T-cell (primary cell): ENCODE data around the gene HIGD1A. TPM values are rescaled to one million over a fixed set of nuclear protein-coding genes. Genes with fewer than 3 reads are reported as not detected.

ENCODE experiments used
- ATAC-seq, 4 experiments: fragments of 200-7000 bp in 3 of 4; fragments of 150-1000 bp in 1 of 4; cut with Tn5 transposase; replicated peaks in 1 of 4; 1 replicate in 3 of 4; 2 replicates in 1 of 4; pipeline ENCODE4 v1.10.0; 2021; ENCODE audit warnings: moderate library complexity in 3 of 4, mild to moderate bottlenecking in 2 of 4, moderate number of reproducible peaks in 1 of 4
- CTCF ChIA-PET, 2 donors: fragments of 300-600 bp; sonication (Branson Sonifier 250); formaldehyde crosslinking; loops; one replicate each; lab custom pipeline; 2022; ENCODE audit warnings: antibody characterized with exemption in 2 of 2; lab: Charles Lee
- POLR2A ChIA-PET, 2 donors: fragments of 300-600 bp; sonication (Branson Sonifier 250); formaldehyde crosslinking; loops; one replicate each; lab custom pipeline; 2022; ENCODE audit warnings: antibody characterized with exemption in 2 of 2; lab: Charles Lee
- DNase-seq, 35 experiments: peaks; one replicate each; pipeline versions ENCODE4 v3.0.0 to v3.0.0-alpha.2; 2013 to 2023
- H3K27ac ChIP-seq: one replicate; pipeline ENCODE4 v1.5.1; 2013; ENCODE audit warnings: low read length
- H3K27me3 ChIP-seq, 2 experiments: replicated peaks in 1 of 2; 1 replicate in 1 of 2; 2 replicates in 1 of 2; pipeline versions ENCODE4 v1.6.1 to v1.7.0; 2013; ENCODE audit warnings: low read length in 1 of 2, mixed read lengths in 1 of 2; ENCODE audit not compliant: control insufficient read depth in 2 of 2, insufficient read depth in 2 of 2; ENCODE audit errors: extremely low read depth in 1 of 2
- H3K36me3 ChIP-seq, 2 donors: 1 replicate in 1 of 2; 2 replicates in 1 of 2; pipeline versions ENCODE4 v1.6.1 to v1.7.0; 2013; ENCODE audit warnings: low read length in 1 of 2; ENCODE audit not compliant: control insufficient read depth in 2 of 2, insufficient read depth in 1 of 2; ENCODE audit errors: extremely low read depth in 1 of 2
- H3K4me1 ChIP-seq, 2 experiments: 1 replicate in 1 of 2; 2 replicates in 1 of 2; pipeline versions ENCODE4 v1.6.1 to v1.7.0; 2013; ENCODE audit warnings: low read length in 2 of 2, mixed read lengths in 1 of 2; ENCODE audit not compliant: insufficient read depth in 2 of 2, control insufficient read depth in 1 of 2; ENCODE audit errors: extremely low read depth in 1 of 2
- H3K4me3 ChIP-seq, 2 donors: 1 replicate in 1 of 2; 2 replicates in 1 of 2; pipeline versions ENCODE4 v1.5.1 to v1.7.0; 2013; ENCODE audit warnings: mild to moderate bottlenecking in 2 of 2, low read length in 1 of 2, moderate library complexity in 1 of 2; ENCODE audit not compliant: control insufficient read depth in 1 of 2; ENCODE audit errors: extremely low read depth in 1 of 2
- H3K9me3 ChIP-seq: 2 replicates; pipeline ENCODE4 v1.7.0; 2013
- H3K27ac Mint-ChIP-seq, 2 donors: one replicate each; pipeline ENCODE4 v1.8.0; 2020 to 2021; ENCODE audit warnings: mild to moderate bottlenecking in 2 of 2, mixed read lengths in 2 of 2
- H3K27me3 Mint-ChIP-seq, 2 donors: one replicate each; pipeline ENCODE4 v1.8.0; 2021 to 2022; ENCODE audit warnings: mixed read lengths in 2 of 2
- H3K36me3 Mint-ChIP-seq: one replicate; pipeline ENCODE4 v1.8.0; 2021; ENCODE audit warnings: mixed read lengths
- H3K4me1 Mint-ChIP-seq, 3 donors: one replicate each; pipeline ENCODE4 v1.8.0; 2020 to 2022; ENCODE audit warnings: mixed read lengths in 3 of 3, mild to moderate bottlenecking in 1 of 3
- H3K4me3 Mint-ChIP-seq, 3 donors: one replicate each; pipeline ENCODE4 v1.8.0; 2020 to 2022; ENCODE audit warnings: mild to moderate bottlenecking in 3 of 3, mixed read lengths in 3 of 3, moderate library complexity in 3 of 3
- H3K9me3 Mint-ChIP-seq, 3 donors: one replicate each; pipeline ENCODE4 v1.8.0; 2020 to 2022; ENCODE audit warnings: mixed read lengths in 3 of 3
- WGBS: methylation state at CpG from one replicate; pipeline ENCODE4 v1.1.5; 2013; ENCODE audit warnings: missing lambda C conversion rate; ENCODE audit not compliant: insufficient coverage; 5-methylcytosine and 5-hydroxymethylcytosine counted together
- total RNA-seq, 35 experiments: library from RNA in 6 of 35; stranded (reverse) in 6 of 35; fragments of 120-200 nt in 1 of 35; gene quantifications; one replicate each; pipeline versions ENCODE4 v1.2.1 to v1.2.4 and lab custom pipeline; 2013 to 2026

HIGD1A gene
- total RNA-seq, 5 donors from 2014 or later (not counting 1 experiment from before 2014, with no cell fraction given), result 17.3 to 27.8 (median 24.3) TPM

GRCh38 chr3:42849017-42849416 lies 44.7 kb upstream of the HIGD1A start:
- no peaks in the 10 kb centered on the region for H3K36me3 Mint-ChIP-seq
- Histone ChIP-seq H3K27me3 (peaks cover 0 to 3% of the 10 kb centered on the region in 2 experiments), H3K27ac (no peak overlapping the region), H3K4me1 (peaks cover 6 to 10% of the 10 kb centered on the region in 2 experiments), H3K9me3 (no peaks in the 10 kb centered on the region), H3K36me3 (no peaks in the 10 kb centered on the region), H3K4me3 (no peak overlapping the region)
- 89% methylated on average over 3 of the region's 7 CpGs for WGBS
- H3K9me3 Mint-ChIP-seq, result no peaks in the 10 kb centered on the region
- peaks cover 13 to 14% (median 14%) of the 10 kb centered on the region in 3 donors for H3K4me1 Mint-ChIP-seq
- CTCF ChIA-PET, result no interaction called here
- peaks cover 2 to 4% of the 10 kb centered on the region in 2 donors for H3K27me3 Mint-ChIP-seq
- no peak overlapping the region for H3K4me3 Mint-ChIP-seq
- DNase-seq, result no peak
- no peak for ATAC-seq
- POLR2A ChIA-PET, result no interaction called here
- H3K27ac Mint-ChIP-seq, result no peak overlapping the region

- no peak overlapping the region for H3K27ac ChIP-seq
- H3K9me3 ChIP-seq, result no peaks in the 10 kb centered on the region
- CTCF ChIA-PET, result no interaction called here
- Mint-ChIP-seq H3K27ac (no peak overlapping the region), H3K4me1 (peaks cover 13 to 14% (median 14%) of the 10 kb centered on the region in 3 donors), H3K36me3 (no peaks in the 10 kb centered on the region), H3K27me3 (no peaks in the 10 kb centered on the region), H3K9me3 (no peaks in the 10 kb centered on the region), H3K4me3 (no peak overlapping the region)
- H3K4me3 ChIP-seq, result no peak overlapping the region
- no CpG with 5 or more reads among the region's 4 CpGs for WGBS
- ATAC-seq (no peak), DNase-seq (no peak)
- peaks cover 6 to 10% of the 10 kb centered on the region in 2 experiments for H3K4me1 ChIP-seq
- no peaks in the 10 kb centered on the region for H3K36me3 ChIP-seq
- POLR2A ChIA-PET, result no interaction called here
- peaks cover 0 to 3% of the 10 kb centered on the region in 2 experiments for H3K27me3 ChIP-seq
Observed at GRCh38 chr3:42847731-42848130, 43.4 kb upstream of the HIGD1A start.

- Histone ChIP-seq H3K4me3 (no peak overlapping the region), H3K4me1 (peaks cover 6 to 10% of the 10 kb centered on the region in 2 experiments), H3K9me3 (no peaks in the 10 kb centered on the region), H3K36me3 (no peaks in the 10 kb centered on the region), H3K27me3 (peaks cover 0 to 3% of the 10 kb centered on the region in 2 experiments), H3K27ac (no peak overlapping the region)
- Mint-ChIP-seq H3K4me3 (peak overlapping the region in 1 of 3 donors; percentile 1), H3K36me3 (no peaks in the 10 kb centered on the region), H3K9me3 (no peaks in the 10 kb centered on the region), H3K27me3 (no peaks in the 10 kb centered on the region), H3K27ac (peak overlapping the region in 1 of 2 donors; percentile 70), H3K4me1 (peaks cover 13 to 14% (median 14%) of the 10 kb centered on the region in 3 donors)
- ATAC-seq, result peak in 3 of 4 experiments; percentile 48 to 64 (median 56)
- CTCF ChIA-PET, result no interaction called here
- peak in 11 of 35 experiments; percentile 3 to 47 (median 10) for DNase-seq
- POLR2A ChIA-PET, result no interaction called here
- 0% methylated on average over 1 of the region's 5 CpGs for WGBS
Observed at GRCh38 chr3:42846685-42847522, 42.6 kb upstream of the HIGD1A start.

GRCh38 chr3:42844815-42845214 lies 40.5 kb upstream of the HIGD1A start:
- H3K4me1 Mint-ChIP-seq, result peaks cover 13 to 14% (median 14%) of the 10 kb centered on the region in 3 donors
- H3K27me3 Mint-ChIP-seq, result no peaks in the 10 kb centered on the region
- Histone ChIP-seq H3K9me3 (no peaks in the 10 kb centered on the region), H3K36me3 (no peaks in the 10 kb centered on the region), H3K4me3 (no peak overlapping the region), H3K4me1 (peaks cover 6 to 10% of the 10 kb centered on the region in 2 experiments), H3K27ac (no peak overlapping the region), H3K27me3 (peaks cover 0 to 3% of the 10 kb centered on the region in 2 experiments)
- ATAC-seq (no peak), DNase-seq (no peak)
- ChIA-PET POLR2A (interaction anchor here in 1 of 2 donors (0.6 kb wide), 1 partner anchor 38 kb away, joined by 3 read pairs; no protein-coding TSS in a partner anchor), CTCF (no interaction called here)
- 43% methylated on average over 1 of the region's 4 CpGs for WGBS
- H3K4me3 Mint-ChIP-seq, result no peak overlapping the region
- no peak overlapping the region for H3K27ac Mint-ChIP-seq
- no peaks in the 10 kb centered on the region for H3K9me3 Mint-ChIP-seq
- H3K36me3 Mint-ChIP-seq, result no peaks in the 10 kb centered on the region

GRCh38 chr3:42844412-42844713 lies 40.1 kb upstream of the HIGD1A start:
- WGBS, result no CpG with 5 or more reads among the region's 1 CpG
- Mint-ChIP-seq H3K9me3 (no peaks in the 10 kb centered on the region), H3K36me3 (no peaks in the 10 kb centered on the region), H3K4me1 (peaks cover 14 to 18% (median 15%) of the 10 kb centered on the region in 3 donors), H3K27me3 (no peaks in the 10 kb centered on the region), H3K27ac (no peak overlapping the region), H3K4me3 (no peak overlapping the region)
- Histone ChIP-seq H3K36me3 (no peaks in the 10 kb centered on the region), H3K27me3 (peaks cover 0 to 3% of the 10 kb centered on the region in 2 experiments), H3K4me1 (peaks cover 6 to 10% of the 10 kb centered on the region in 2 experiments), H3K9me3 (no peaks in the 10 kb centered on the region), H3K27ac (no peak overlapping the region), H3K4me3 (no peak overlapping the region)
- ATAC-seq, result no peak
- no peak for DNase-seq
- POLR2A ChIA-PET, result interaction anchor here in 1 of 2 donors (0.6 kb wide), 1 partner anchor 37 kb away, joined by 3 read pairs; no protein-coding TSS in a partner anchor
- CTCF ChIA-PET, result no interaction called here

- DNase-seq, result no peak
- no peaks in the 10 kb centered on the region for H3K9me3 ChIP-seq
- H3K27me3 ChIP-seq, result peaks cover 0 to 3% of the 10 kb centered on the region in 2 experiments
- ChIA-PET POLR2A (interaction anchor here in 1 of 2 donors (0.6 kb wide), 1 partner anchor 37 kb away, joined by 3 read pairs; no protein-coding TSS in a partner anchor), CTCF (no interaction called here)
- H3K9me3 Mint-ChIP-seq, result no peaks in the 10 kb centered on the region
- no peaks in the 10 kb centered on the region for H3K27me3 Mint-ChIP-seq
- no peak overlapping the region for H3K4me3 Mint-ChIP-seq
- H3K36me3 Mint-ChIP-seq, result no peaks in the 10 kb centered on the region
- H3K4me1 ChIP-seq, result peaks cover 6 to 10% of the 10 kb centered on the region in 2 experiments
- H3K27ac Mint-ChIP-seq, result no peak overlapping the region
- H3K4me3 ChIP-seq, result no peak overlapping the region
- WGBS, result no CpG with 5 or more reads among the region's 6 CpGs
- ATAC-seq, result no peak
- H3K27ac ChIP-seq, result no peak overlapping the region
- no peaks in the 10 kb centered on the region for H3K36me3 ChIP-seq
- peaks cover 14 to 18% (median 15%) of the 10 kb centered on the region in 3 donors for H3K4me1 Mint-ChIP-seq
Observed at GRCh38 chr3:42843713-42844411, 39.6 kb upstream of the HIGD1A start.
